Amniotic stem cell (primary cell): ENCODE measurements around the gene INPP5J.
"Not testable (repeated sequence)": the region's sequence is repeated elsewhere in the genome, so short reads cannot be mapped to it uniquely, and the experiment has no call there.

Experiments used
- DNase-seq: peaks from one replicate; lab custom pipeline; 2025; lab: John Stamatoyannopoulos, UW

Gene INPP5J

GRCh38 chr22:31088233-31088986 is 34.4 kb upstream of the INPP5J start:
- DNase-seq, result no peak

DNA sequence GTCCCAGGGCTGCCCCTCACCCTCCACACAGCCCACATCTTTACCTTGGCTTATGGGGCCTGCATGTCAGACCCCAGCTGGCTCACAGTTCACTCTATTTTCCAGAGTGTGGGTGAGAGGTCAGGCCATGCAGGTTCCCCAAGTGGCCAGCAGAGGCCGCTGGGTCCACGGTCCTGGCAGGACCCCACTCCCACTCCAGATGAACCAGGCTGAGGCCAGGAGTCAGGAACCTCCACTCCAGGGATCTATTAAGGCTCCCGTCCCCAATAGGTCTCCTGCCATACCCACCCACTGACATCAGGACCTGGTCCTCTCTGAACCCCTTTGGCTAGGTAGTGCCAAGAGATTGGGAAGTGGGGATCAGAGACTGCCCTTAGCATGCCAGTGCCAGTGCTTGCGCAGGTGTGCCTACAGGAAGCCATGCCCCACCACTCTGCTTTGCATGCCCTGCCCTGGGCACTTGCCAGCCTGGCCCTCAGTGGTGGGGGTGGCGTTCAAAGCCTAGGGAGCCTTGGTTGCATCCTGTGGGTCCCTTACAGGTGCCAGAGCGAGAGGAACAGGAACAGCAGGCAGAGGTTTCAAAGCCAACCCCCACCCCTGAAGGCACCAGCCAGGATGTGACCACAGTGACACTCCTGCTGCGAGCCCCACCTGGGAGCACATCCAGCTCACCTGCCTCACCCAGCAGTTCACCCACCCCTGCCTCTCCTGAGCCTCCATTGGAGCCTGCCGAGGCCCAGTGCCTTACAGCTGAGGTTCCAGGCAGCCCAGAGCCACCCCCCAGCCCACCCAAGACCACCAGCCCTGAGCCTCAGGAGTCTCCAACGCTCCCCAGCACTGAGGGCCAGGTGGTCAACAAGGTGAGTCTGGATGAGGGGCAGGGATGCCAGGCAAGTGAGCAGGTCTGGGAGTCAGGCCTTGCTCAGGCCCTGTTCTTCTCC is 33.3 kb upstream of the INPP5J start:
- no peak for DNase-seq

GRCh38 chr22:31090217-31091085 is 32.3 kb upstream of the INPP5J start:
- no peak for DNase-seq

DNA sequence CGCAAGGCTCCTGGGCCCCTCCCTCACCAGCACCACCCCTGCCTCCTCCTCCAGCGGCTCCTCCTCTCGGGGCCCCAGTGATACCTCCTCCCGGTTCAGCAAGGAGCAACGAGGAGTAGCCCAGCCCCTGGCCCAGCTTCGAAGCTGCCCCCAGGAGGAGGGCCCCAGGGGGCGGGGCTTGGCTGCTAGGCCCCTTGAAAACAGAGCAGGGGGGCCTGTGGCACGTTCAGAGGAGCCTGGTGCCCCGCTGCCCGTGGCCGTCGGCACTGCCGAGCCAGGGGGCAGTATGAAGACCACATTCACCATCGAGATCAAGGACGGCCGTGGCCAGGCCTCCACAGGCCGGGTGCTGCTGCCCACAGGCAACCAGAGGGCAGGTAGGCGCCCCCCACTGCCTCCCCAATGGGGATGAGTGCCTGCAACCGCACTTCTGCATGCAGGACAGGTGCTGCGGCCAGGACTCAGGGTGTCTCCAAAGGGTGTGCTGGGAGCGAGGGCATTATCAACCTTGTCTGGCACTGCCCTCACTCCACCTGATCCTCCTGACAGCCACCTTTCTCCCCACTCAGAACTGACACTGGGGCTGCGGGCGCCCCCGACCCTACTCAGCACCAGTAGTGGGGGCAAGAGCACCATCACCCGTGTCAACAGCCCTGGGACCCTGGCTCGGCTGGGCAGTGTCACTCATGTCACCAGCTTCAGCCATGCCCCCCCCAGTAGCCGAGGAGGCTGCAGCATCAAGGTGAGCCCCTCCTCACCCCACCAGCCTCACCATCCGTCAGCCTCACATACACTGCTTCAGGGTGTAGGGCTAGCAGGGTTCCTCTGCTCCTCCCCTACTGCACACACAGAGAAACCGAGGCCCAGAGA is 31.4 kb upstream of the INPP5J start:
- DNase-seq, result no peak

DNA sequence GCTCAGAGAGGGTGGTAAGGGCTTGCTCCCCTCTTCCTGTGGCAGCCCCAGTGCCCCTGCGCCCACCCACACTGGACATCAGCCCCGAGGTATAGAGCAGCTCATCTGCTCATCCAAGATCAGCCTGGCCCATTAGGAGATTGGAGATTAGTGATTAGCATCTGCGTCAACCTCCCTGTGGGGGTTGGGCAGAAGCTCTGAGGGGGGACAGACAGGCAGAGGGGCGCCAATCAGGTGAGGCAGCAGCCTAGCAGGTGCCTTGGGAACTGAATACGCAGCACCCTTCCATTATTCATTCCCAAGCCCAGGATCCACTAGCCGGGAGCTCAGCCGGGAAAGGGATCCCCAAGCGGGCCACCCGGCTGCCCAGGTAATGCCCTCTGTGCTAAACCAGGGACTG is 30.6 kb upstream of the INPP5J start:
- no peak for DNase-seq

GRCh38 chr22:31093086-31093850 is 29.5 kb upstream of the INPP5J start:
- no peak for DNase-seq

- DNase-seq, result no peak
Observed at GRCh38 chr22:31094021-31094551, 28.7 kb upstream of the INPP5J start.

GRCh38 chr22:31094741-31095140 is 28.0 kb upstream of the INPP5J start:
- DNase-seq, result no peak

DNA sequence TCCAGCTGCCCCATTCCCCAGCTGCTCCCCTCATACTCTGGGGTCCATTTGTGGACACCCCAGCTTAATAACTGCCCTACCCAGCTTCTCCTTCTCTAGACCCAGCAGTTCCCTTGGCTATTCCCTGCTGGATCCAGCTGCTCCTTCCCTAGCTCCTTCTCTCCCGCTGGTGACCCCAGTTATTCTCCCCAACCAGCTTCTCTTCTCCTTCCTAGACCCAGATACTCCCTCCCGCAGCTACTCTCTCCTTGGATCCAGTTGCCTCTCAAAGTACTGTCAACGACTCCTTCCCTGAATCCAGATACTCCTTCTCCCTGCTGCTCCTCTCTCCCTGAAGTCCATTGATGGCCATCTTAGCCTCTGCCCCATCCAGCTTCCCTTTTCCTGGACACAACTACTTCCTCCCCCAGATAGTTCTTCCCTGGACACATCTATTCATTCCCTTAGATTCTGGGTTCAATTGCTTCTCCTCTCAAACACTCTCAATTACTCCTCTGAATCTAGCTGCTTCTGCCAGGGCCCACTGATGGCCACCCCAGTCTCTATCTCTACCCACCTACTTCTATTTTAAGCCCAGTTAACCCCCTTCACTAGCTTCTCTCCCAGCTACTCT is 27.0 kb upstream of the INPP5J start:
- no peak for DNase-seq

- no peak for DNase-seq
Observed at GRCh38 chr22:31096657-31097279, 26.0 kb upstream of the INPP5J start.

DNA sequence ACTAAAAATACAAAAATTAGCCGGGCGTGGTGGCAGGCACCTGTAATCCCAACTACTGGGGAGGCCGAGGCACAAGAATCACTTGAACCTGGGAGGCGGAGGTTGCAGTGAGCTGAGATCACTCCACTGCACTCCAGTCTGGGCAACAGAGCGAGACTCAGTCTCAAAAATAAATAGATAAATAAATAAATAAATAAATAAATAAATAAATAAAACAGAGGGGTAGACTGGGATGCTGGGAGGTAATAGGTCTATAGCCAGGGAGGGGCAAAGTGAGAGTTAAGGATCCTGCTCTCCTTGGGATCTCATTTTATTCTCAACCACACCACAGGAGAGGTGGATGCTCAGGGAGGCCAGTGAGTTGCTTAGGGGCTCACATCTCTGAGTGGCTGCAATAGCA is 25.2 kb upstream of the INPP5J start:
- not testable (repeated sequence) for DNase-seq

- no peak for DNase-seq
Observed at GRCh38 chr22:31097941-31098631, 24.7 kb upstream of the INPP5J start.

GRCh38 chr22:31098632-31099110 is 24.1 kb upstream of the INPP5J start:
- DNase-seq, result no peak

GRCh38 chr22:31099386-31099785 is 23.4 kb upstream of the INPP5J start:
- DNase-seq, result no peak

GRCh38 chr22:31099841-31100761 is 22.7 kb upstream of the INPP5J start:
- no peak for DNase-seq

GRCh38 chr22:31100762-31101525 is 21.8 kb upstream of the INPP5J start:
- no peak for DNase-seq
